ENCODE results near the gene GLYATL1B. TPM values are rescaled to one million over a fixed set of nuclear protein-coding genes. Genes with fewer than 3 reads are reported as not detected.

GLYATL1B gene
- total and polyA plus RNA-seq, 4 donors = not detected

DNA sequence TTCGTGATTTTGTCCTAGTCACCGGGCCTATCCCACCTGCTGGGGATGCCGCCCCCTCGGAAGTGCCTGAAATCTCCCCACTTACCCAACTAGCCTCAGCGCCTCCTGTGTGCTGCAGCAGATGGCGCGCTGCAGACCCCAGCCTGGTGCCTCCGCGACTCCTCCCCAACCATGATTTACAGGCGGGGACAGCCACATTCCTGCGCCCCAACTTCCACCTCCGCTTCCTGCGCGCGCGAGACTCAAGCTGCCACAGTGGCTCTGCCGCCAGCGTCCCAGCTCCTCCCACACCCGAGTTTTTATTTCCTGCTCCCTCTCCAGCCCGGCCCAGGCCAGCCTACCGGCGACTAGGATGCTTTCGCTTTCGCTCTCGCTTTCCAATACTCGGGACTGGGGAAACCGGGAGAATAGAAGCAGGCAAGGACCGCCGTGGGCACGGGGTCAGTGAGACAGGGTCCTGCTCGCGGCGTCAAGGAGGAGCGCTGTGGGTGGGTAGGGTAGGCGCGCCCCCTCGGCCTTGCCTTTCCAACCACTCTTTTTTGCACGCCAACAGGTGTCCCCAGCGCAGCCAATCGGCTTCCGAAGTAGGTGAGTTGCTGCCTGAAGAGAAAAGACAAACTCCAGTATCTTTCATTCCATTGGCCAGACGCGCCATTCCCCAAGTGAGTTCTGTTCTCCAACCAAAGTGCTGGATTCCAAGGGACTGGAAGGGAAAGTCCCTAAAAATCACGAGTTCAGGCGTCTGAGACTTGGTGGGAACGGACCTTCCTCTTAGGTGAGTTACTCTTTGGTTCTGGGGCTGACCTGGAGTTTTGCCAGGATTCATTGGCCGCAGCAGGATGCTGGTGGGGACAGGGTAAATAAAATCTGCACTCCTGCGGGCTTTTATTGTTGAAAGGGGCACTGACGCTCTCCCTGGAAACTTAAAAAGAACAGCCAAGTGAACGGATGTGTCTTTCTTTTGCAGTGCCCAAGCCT is 56.7 kb downstream of the GLYATL1B start, which contains the start of gene FAM111A (continued):
- TF ChIP-seq, protein P1, sequence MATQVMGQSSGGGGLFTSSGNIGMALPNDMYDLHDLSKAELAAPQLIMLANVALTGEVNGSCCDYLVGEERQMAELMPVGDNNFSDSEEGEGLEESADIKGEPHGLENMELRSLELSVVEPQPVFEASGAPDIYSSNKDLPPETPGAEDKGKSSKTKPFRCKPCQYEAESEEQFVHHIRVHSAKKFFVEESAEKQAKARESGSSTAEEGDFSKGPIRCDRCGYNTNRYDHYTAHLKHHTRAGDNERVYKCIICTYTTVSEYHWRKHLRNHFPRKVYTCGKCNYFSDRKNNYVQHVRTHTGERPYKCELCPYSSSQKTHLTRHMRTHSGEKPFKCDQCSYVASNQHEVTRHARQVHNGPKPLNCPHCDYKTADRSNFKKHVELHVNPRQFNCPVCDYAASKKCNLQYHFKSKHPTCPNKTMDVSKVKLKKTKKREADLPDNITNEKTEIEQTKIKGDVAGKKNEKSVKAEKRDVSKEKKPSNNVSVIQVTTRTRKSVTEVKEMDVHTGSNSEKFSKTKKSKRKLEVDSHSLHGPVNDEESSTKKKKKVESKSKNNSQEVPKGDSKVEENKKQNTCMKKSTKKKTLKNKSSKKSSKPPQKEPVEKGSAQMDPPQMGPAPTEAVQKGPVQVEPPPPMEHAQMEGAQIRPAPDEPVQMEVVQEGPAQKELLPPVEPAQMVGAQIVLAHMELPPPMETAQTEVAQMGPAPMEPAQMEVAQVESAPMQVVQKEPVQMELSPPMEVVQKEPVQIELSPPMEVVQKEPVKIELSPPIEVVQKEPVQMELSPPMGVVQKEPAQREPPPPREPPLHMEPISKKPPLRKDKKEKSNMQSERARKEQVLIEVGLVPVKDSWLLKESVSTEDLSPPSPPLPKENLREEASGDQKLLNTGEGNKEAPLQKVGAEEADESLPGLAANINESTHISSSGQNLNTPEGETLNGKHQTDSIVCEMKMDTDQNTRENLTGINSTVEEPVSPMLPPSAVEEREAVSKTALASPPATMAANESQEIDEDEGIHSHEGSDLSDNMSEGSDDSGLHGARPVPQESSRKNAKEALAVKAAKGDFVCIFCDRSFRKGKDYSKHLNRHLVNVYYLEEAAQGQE (IDR thresholded peaks at IDR 0.05) = peak; percentile 65
- TF ChIP-seq SP1 (IDR thresholded peaks at IDR 0.05) = peak; percentile 84

DNA sequence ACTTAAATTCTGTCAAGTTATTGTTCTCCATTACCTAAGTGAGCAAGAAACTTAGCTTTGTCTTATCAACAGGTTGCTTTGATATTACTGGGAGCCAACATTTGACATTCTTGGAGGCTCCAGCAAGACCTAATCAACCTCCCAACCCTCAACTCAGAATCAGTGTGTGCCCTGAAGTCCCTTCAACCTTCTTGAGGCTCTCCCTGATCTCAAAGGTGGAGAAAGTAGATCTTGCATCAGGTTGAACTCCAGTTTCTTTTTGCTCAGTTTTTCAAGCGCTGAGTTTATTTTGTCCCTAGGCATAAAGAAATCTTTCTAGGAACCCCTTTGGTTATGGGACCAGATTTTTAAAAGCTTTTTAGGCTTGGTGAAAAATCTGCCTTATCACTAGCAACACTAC is 58.0 kb downstream of the GLYATL1B start:
- Histone ChIP-seq H3K27ac (ENCODE audit: low read depth in 1 of 2, low read length in 2 of 2) (peak overlapping the region; percentile 78 to 89), H3K27me3 (ENCODE audit: control insufficient read depth in 4 of 4, insufficient read depth in 4 of 4, low read length in 3 of 4) (no peaks in the 10 kb centered on the region), H3K4me1 (ENCODE audit: control insufficient read depth in 4 of 4, insufficient read depth in 4 of 4, low read length in 3 of 4) (peaks cover 5 to 35% (median 28%) of the 10 kb centered on the region in 4 donors), H3K9me3 (ENCODE audit: control insufficient read depth in 4 of 4, low read length in 3 of 4) (no peaks in the 10 kb centered on the region), H3K36me3 (ENCODE audit: control insufficient read depth in 4 of 4, insufficient read depth in 3 of 4, low read depth in 1 of 4, low read length in 3 of 4) (peaks cover 0 to 6% (median 2%) of the 10 kb centered on the region in 4 donors), H3K4me3 (ENCODE audit: low read depth in 1 of 3, low read length in 3 of 3) (peak overlapping the region in 2 of 3 donors; percentile 57 to 77), H3K9ac (ENCODE audit: low read depth in 1 of 2, low read length in 2 of 2) (peak overlapping the region; percentile 9 to 84)
- WGBS = 90% methylated on average over 1 of the region's 1 CpG
- TF ChIP-seq EGR1 (IDR thresholded peaks at IDR 0.05; ENCODE audit: low read depth in 2 of 2) (no peak), GABPA (IDR thresholded peaks at IDR 0.05 in 1 of 2, conservative IDR thresholded peaks at IDR 0.05 in 1 of 2) (no peak), SP1 (IDR thresholded peaks at IDR 0.05) (no peak), HNF4A (conservative IDR thresholded peaks at IDR 0.05) (no peak), YY1 (IDR thresholded peaks at IDR 0.05) (no peak), JUND (IDR thresholded peaks at IDR 0.05) (no peak), ZBTB33 (IDR thresholded peaks at IDR 0.05) (no peak), MAX (IDR thresholded peaks at IDR 0.05) (no peak), RXRA (IDR thresholded peaks at IDR 0.05) (no peak), HNF4G (IDR thresholded peaks at IDR 0.05) (no peak), TAF1 (conservative IDR thresholded peaks at IDR 0.05) (no peak), NR2F2 (IDR thresholded peaks at IDR 0.05) (no peak), FOXA2 (IDR thresholded peaks at IDR 0.05) (no peak), FOXA1 (IDR thresholded peaks at IDR 0.05) (no peak), CTCF (IDR thresholded peaks at IDR 0.05; ENCODE audit: low read depth, low read length, missing input control) (no peak), RAD21 (IDR thresholded peaks at IDR 0.05) (no peak)
- TF ChIP-seq, protein P2, sequence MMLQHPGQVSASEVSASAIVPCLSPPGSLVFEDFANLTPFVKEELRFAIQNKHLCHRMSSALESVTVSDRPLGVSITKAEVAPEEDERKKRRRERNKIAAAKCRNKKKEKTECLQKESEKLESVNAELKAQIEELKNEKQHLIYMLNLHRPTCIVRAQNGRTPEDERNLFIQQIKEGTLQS (IDR thresholded peaks at IDR 0.05) = no peak
- TF ChIP-seq, protein P1 (IDR thresholded peaks at IDR 0.05) = no peak
- no peak for DNase-seq (ENCODE audit: low spot score)
